GM12872 (cell line): ENCODE results near the gene RABGAP1L.

ENCODE experiments used
- CTCF ChIP-seq: IDR thresholded peaks from 3 replicates; pipeline ENCODE4 v1.5.1; 2011; ENCODE audit warnings: low read depth, mild to moderate bottlenecking, low read length, moderate library complexity; ENCODE audit not compliant: insufficient read depth

RABGAP1L gene

GRCh38 chr1:174276087-174276486, 116.8 kb downstream of the RABGAP1L start:
- TF ChIP-seq CTCF: no peak

GRCh38 chr1:174284052-174284451, 124.7 kb downstream of the RABGAP1L start:
- no peak for TF ChIP-seq CTCF

- no peak for TF ChIP-seq CTCF
These were observed 126.7 kb downstream of the RABGAP1L start for GRCh38 chr1:174286042-174286441.

- TF ChIP-seq CTCF: no peak
These were observed 130.5 kb downstream of the RABGAP1L start for GRCh38 chr1:174289644-174290310.

GRCh38 chr1:174291059-174291458, 131.7 kb downstream of the RABGAP1L start:
- no peak for TF ChIP-seq CTCF

- no peak for TF ChIP-seq CTCF
These were observed 137.0 kb downstream of the RABGAP1L start for GRCh38 chr1:174296309-174296708.

- no peak for TF ChIP-seq CTCF
These were observed 138.0 kb downstream of the RABGAP1L start for GRCh38 chr1:174297351-174297750.
